HUDEP-2 (cell line): ENCODE data around the gene THYN1.
"Not testable (repeated sequence)": the region's sequence is repeated elsewhere in the genome, so short reads cannot be mapped to it uniquely, and the experiment has no call there.

Experiments used
- DNase-seq, 76 experiments: peaks; one replicate each; lab custom pipeline; 2025; ENCODE audit not compliant: unreplicated experiment in 76 of 76; lab: John Stamatoyannopoulos, UW

Gene THYN1

GRCh38 chr11:134253188-134253993, at the start of gene THYN1, which contains the start of gene ACAD8:
Gene THYN1, minus strand, starts transcription at chr11:134253352. Its CDS starts 470 bp downstream, at chr11:134252882.
Gene ACAD8, plus strand, starts transcription at chr11:134253568. Its CDS starts 33 bp downstream, at chr11:134253601.
- DNase-seq: peak in 75 of 76 experiments; percentile 28 to 96 (median 91)

DNA sequence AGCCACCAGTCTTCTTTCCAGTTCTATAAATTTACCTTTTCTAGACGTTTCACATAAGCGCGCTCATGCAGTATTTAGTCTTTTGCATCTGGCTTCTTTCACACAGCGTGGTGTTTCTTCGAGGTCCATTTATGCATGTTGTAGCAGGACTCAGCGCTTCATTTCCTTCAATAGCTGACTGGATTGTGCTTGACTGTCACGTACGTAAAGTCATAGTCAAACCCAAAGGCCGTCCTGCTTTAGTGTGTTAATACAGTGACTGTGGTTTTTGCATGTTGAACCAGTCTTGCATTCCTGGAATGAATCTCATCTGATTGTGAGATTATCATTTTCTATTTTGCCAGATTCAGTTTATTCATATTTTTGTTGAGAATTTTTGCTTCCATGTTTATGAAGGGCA, 41.5 kb upstream of the THYN1 start:
- DNase-seq: no peak

DNA sequence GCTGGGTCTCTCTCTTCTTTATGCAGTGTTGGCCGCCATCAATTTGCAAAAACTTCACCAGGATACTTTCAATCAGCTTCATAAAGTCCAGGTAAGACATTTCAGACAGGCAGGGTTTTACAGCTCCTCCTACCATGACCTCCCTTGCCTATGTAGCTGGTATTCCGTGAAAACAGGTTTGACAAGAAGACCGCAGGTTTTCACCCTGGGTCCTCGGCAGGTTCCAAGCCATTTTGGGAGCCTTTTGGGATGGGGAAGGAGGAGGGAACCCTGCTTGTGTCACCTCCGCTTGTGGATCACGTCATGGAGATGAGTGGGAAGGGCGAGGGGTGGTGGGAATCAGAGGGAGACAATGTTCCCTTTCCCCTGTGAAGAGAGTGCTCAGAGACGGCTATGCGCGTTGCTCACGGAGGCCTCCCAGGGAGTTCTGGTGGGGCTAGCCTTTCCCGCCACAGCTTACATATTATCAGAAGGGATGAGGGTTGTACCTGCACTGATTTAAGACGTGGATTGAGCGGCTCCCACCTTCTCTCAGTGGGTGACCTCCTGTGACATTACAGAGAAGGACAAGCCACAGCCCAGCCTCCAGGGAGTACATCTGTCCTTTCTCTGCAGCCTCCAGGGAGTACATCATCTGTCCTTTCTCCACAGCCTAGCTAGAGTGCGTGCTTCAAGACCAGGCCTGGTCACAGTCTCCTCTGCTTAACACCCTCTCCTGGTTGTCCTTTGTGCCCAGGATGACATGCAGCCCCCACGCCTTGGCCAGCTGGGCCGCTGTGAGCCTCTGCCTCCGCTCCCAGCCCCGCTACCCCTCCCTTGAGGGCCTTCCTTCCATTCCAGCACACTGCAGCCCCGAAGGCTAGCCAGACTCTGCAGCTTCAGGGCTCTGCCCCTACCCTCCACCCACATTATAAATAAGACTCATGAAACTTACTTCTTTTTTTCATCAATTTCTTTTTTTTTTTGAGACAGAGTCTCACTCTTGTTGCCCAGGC, 40.3 kb upstream of the THYN1 start:
- no peak for DNase-seq

- DNase-seq: no peak
These were observed 39.5 kb upstream of the THYN1 start for GRCh38 chr11:134292661-134293060.

DNA sequence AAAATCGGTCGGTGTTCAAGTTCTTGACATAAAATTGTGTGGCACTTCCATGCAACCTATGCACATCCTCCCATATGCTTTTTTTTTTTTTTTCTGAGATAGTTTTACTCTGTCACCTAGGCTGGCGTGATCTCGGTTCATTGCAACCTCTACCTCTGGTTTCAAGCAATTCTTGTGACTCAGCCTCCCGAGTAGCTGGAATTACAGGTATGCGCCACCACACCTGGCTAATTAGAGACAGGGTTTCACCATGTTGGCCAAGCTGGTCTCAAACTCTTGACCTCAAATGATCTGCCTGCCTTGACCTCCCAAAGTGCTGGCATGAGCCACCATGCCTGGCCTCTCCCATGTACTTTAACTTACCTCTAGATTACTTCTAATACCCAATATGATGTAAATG, 38.0 kb upstream of the THYN1 start:
- DNase-seq: no peak

GRCh38 chr11:134290646-134291045, 37.5 kb upstream of the THYN1 start:
- no peak for DNase-seq

DNA sequence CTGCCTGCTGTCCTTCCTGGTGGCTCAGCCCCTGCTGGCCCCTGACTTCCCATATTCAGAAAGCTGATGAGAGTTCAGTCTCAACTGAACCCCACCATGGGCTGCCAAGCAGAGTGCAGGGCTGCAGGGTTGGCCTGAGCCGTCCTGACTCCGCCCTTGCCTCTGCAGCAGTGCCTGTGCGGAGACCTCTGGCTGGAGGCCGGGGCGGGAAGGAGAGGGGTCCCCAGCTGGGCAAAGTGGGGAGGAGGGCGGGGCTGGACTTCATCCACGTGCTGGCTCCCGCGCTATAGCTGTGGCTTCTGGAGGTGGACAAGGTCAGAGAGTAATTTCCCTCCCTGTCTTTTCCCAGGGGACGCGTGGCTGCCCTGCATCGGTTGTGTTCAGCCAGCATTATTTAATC, 36.6 kb upstream of the THYN1 start:
- no peak for DNase-seq

GRCh38 chr11:134289167-134289566, 36.0 kb upstream of the THYN1 start:
- DNase-seq: no peak

GRCh38 chr11:134288486-134288885, 35.3 kb upstream of the THYN1 start:
- DNase-seq: no peak

- no peak for DNase-seq
These were observed 34.4 kb upstream of the THYN1 start for GRCh38 chr11:134287561-134287960.

DNA sequence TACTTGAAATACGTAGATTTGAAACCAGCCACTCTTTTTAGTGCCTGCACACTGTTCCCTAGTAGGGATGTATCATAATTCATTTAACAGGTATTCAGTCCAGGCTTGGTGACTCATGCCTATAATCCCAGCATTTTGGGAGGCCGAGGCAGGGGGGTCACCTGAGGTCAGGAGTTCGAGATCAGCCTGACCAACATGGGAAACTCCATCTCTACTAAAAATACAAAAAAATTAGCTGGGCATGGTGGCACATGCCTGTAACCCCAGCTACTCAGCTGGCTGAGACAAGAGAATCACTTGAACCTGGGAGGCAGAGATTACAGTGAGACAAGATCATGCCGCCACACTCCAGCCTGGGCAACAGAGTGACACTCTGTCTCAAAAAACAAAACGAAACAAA, 31.2 kb upstream of the THYN1 start:
- DNase-seq: not testable (repeated sequence)

DNA sequence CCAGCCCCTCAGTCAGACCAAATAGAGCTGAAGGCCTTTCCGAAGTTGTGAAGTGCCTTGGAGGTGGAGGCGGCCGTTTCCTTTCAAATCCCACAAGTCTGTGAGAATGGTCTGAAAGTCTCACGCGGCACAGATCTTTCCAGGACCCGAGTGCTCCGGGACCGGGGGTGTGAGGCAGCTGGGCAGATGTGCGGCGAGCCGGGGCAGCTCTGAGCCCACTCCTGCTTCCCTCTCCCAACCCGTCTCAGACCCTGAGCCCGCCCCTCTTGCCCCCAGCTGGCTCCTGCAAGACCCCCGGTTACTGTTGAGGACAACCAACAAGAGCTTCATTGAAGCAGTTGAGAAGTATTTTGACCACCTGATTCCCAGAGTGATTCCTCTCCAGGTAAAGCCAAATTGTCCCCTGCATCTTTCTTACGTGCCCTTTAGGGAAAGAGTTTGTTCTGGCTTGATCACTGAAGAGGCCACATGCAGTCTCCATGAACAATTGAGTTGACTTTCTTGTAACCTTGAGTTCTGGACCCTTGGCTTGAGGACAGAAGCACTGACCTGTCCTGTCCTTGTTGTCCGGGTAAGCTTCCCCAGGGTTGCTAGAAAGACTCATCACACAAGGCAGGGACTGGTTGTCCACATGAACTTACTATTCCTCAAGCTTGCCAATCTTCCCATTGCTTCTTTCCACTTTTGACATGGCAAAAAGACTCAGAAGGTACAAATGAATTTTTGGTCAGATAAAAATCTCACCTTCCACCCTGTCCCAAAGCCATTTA, 30.5 kb upstream of the THYN1 start:
- no peak for DNase-seq

- no peak for DNase-seq
These were observed 29.2 kb upstream of the THYN1 start for GRCh38 chr11:134282121-134283045.

GRCh38 chr11:134281635-134282034, 28.5 kb upstream of the THYN1 start:
- not testable (repeated sequence) for DNase-seq

- no peak for DNase-seq
These were observed 25.2 kb upstream of the THYN1 start for GRCh38 chr11:134278356-134278755.

DNA sequence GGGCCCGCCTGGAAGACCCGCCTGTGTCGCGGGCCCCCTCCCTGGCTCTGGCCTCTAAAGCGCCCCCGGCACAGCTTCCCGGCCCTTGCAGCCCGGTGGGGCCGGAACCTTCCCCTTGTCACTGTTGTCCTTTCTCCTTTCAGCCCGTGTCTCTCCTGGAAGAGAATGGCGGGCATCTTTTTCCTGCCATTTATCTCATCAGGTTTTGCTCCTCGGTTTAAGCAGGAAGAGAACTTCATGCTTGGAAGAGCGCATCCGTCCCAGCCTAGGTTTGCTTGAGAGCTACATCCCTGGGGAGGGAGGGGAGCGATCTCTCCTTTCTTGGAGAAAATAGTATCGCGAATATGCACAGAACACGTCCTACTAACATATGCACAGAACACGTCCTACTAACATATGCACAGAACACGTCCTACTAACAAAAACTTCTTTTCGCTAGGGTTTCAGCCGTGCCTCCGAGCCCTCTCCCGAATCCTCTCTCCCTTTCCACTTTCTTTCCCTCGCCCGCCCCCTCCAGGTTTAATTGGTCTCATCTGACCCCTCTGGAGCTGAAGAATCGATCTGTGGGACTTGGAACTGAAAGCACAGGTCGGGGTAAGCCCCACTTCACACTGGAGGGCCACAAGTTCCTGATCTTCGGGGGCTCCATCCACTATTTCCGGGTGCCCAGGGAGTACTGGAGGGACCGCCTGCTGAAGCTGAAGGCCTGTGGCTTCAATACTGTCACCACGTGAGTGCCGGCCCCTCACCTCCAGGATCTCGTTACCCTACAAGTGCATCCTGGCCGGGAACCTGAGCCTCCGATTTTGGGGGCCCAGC, 24.2 kb upstream of the THYN1 start:
- no peak for DNase-seq

GRCh38 chr11:134276396-134277182, 23.4 kb upstream of the THYN1 start:
- DNase-seq: no peak
